Measurements from ENCODE around the gene ETV3L. TPM values are rescaled to one million over a fixed set of nuclear protein-coding genes. Genes with fewer than 3 reads are reported as not detected.

ETV3L gene
- total and polyA plus RNA-seq, 2 of the 8 experiments (the other 6 are each of a cell fraction or from before 2014, with no cell fraction given), result 0.17 to 0.26 TPM

DNA sequence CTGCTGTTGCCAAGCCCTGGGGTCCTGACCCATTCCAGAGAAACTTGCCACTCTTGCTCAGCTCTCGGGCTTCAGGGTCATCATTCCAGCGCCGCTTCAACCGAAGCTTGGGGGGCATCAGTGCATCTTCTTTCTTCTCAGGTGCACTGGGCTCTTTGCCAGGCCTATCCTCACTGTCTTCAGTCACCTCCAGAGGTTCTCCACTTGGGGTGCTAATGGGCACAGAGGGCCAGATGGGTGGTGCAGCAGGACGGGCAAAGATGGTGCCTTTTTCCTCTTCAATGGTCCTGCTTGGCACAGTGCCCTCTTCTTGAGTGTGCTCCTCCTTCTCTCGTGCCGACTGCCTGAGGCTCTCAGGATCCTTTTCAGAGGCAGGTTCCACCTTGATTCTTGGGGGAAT lies 25.2 kb upstream of the ETV3L start:
- POLR2A ChIA-PET (ENCODE audit: partially characterized antibody), result interaction anchor here (1.7 to 5.6 kb wide), 3 partner anchors 11 to 14 kb away, joined by 4 to 28 read pairs (median 7); no protein-coding TSS in a partner anchor
- peaks cover 0 to 6% (median 0%) of the 10 kb centered on the region in 4 experiments; a peak in 1 of 7 replicates for H3K4me1 ChIP-seq (replicated peaks in 1 of 4; ENCODE audit: control insufficient read depth in 3 of 4, insufficient read depth in 4 of 4, low read length in 3 of 4)
- CTCF ChIA-PET (ENCODE audit: partially characterized antibody), result interaction anchor here (0.5 to 3.2 kb wide), 12 partner anchors 11 to 51 kb away, joined by 3 to 27 read pairs (median 4); no protein-coding TSS in a partner anchor
- H2BK15ac ChIP-seq (ENCODE audit: low read length), result no peak overlapping the region
- no peak overlapping the region for H4K5ac ChIP-seq (ENCODE audit: insufficient read length, low read depth, low read length)
- H3K56ac ChIP-seq (replicated peaks; ENCODE audit: insufficient read length, low read depth, low read length), result no peak overlapping the region
- 84% methylated on average over 7 of the region's 7 CpGs; no CpG with 5 or more reads in 1 of the 2 experiments for WGBS, 2 experiments (ENCODE audit: extremely low coverage in 1 of 2, insufficient coverage in 1 of 2, insufficient read length in 1 of 2, insufficient replicate concordance in 2 of 2, low coverage in 1 of 2, low lambda C conversion rate in 2 of 2, missing lambda C conversion rate in 1 of 2)
- peaks cover 12 to 40% (median 16%) of the 10 kb centered on the region in 4 experiments; a peak in 7 of 8 replicates for H3K36me3 ChIP-seq (ENCODE audit: control insufficient read depth in 2 of 4, insufficient read depth in 4 of 4, low read length in 3 of 4)
- no peak overlapping the region for H4K8ac ChIP-seq (ENCODE audit: extremely low read depth, insufficient read depth, low read length)
- H3K79me2 ChIP-seq (ENCODE audit: control insufficient read depth in 1 of 2, insufficient read depth in 2 of 2, low read length in 2 of 2), result no peaks in the 10 kb centered on the region
- no peak overlapping the region for H3K4ac ChIP-seq (replicated peaks; ENCODE audit: insufficient read length, low read depth, low read length)
- H3K14ac ChIP-seq (ENCODE audit: insufficient read length), result no peak overlapping the region
- no peak overlapping the region for H3K9ac ChIP-seq (replicated peaks in 1 of 4; ENCODE audit: extremely low read depth in 1 of 4, low read depth in 3 of 4, low read length in 3 of 4)
- no peak for DNase-seq (ENCODE audit: low read depth in 1 of 2, low spot score in 2 of 2)
- no peak overlapping the region for H3K27ac ChIP-seq (ENCODE audit: low read depth, low read length)
- H3K79me1 ChIP-seq (ENCODE audit: low read depth, low read length), result no peaks in the 10 kb centered on the region; the same call in 1 of the 2 replicates
- H4K20me1 ChIP-seq (replicated peaks in 1 of 2; ENCODE audit: control insufficient read depth in 1 of 2, insufficient read depth in 2 of 2, low read length in 2 of 2), result peaks cover 5 to 9% of the 10 kb centered on the region in 2 experiments
- no peak overlapping the region for H2BK12ac ChIP-seq (ENCODE audit: low read depth, low read length)
- H2BK20ac ChIP-seq (ENCODE audit: low read length), result no peak overlapping the region
- no peak overlapping the region for H4K91ac ChIP-seq (replicated peaks; ENCODE audit: insufficient read length, low read length)
- H2AK5ac ChIP-seq (ENCODE audit: low read depth, low read length), result no peak overlapping the region
- H3K23ac ChIP-seq (ENCODE audit: insufficient read length), result no peak overlapping the region
- no peak overlapping the region for H3K4me3 ChIP-seq (ENCODE audit: extremely low read depth in 1 of 4, insufficient read depth in 2 of 4, low read depth in 3 of 4, low read length in 4 of 4)
- H3K23me2 ChIP-seq (ENCODE audit: low read depth, low read length), result no peaks in the 10 kb centered on the region
- H2AFZ ChIP-seq (ENCODE audit: low read length), result no peak overlapping the region
- no peak overlapping the region for H3K18ac ChIP-seq (ENCODE audit: extremely low read depth, low read length)
- no peaks in the 10 kb centered on the region for H3K27me3 ChIP-seq (replicated peaks in 1 of 4; ENCODE audit: control insufficient read depth in 3 of 4, extremely low read depth in 1 of 4, insufficient read depth in 3 of 4, low read length in 3 of 4)
- no peaks in the 10 kb centered on the region for H3K9me3 ChIP-seq (ENCODE audit: insufficient read depth in 2 of 2, low read depth in 1 of 2, low read length in 1 of 2)
- no peak overlapping the region for H2BK120ac ChIP-seq (replicated peaks; ENCODE audit: low read depth, low read length)
- no peak for FAIRE-seq
- TF ChIP-seq CTCF (IDR thresholded peaks at IDR 0.05; ENCODE audit: control extremely low read depth in 1 of 3, insufficient read depth in 1 of 3, low read depth in 1 of 3, low read length in 3 of 3), result peak in 2 of 3 experiments; percentile 30 to 31; a peak in 2 of 4 replicates
- no peak for TF ChIP-seq GTF2F1 (IDR thresholded peaks at IDR 0.05; ENCODE audit: borderline replicate concordance, low read depth, low read length)
- TF ChIP-seq CTBP2 (IDR thresholded peaks at IDR 0.05; ENCODE audit: borderline replicate concordance, insufficient read depth, insufficient read length, low read length), result no peak
- TF ChIP-seq KDM5A (IDR thresholded peaks at IDR 0.05; ENCODE audit: low read length), result no peak
- no peak overlapping the region for H3K4me2 ChIP-seq (ENCODE audit: insufficient read depth in 1 of 2, low read depth in 2 of 2, low read length in 2 of 2)
- H2BK5ac ChIP-seq (ENCODE audit: low read depth, low read length), result no peak overlapping the region
